DOHH2 (cell line): ENCODE results near the gene PHKA2.

Experiments used
- CTCF ChIP-seq: fragments of 200-600 bp; sonication (generic); IDR thresholded peaks from one replicate; pipeline ENCODE4 v1.5.1; 2014; ENCODE audit warnings: antibody characterized with exemption, mild to moderate bottlenecking, low read depth, low read length; ENCODE audit not compliant: poor library complexity, severe bottlenecking
- EZH2phosphoT487 ChIP-seq: fragments of 200-600 bp; sonication (generic); IDR thresholded peaks from 2 replicates; pipeline ENCODE4 v1.6.1; 2017; ENCODE audit warnings: borderline replicate concordance, mild to moderate bottlenecking, antibody characterized with exemption, low read length, moderate library complexity, mixed read lengths

DNA sequence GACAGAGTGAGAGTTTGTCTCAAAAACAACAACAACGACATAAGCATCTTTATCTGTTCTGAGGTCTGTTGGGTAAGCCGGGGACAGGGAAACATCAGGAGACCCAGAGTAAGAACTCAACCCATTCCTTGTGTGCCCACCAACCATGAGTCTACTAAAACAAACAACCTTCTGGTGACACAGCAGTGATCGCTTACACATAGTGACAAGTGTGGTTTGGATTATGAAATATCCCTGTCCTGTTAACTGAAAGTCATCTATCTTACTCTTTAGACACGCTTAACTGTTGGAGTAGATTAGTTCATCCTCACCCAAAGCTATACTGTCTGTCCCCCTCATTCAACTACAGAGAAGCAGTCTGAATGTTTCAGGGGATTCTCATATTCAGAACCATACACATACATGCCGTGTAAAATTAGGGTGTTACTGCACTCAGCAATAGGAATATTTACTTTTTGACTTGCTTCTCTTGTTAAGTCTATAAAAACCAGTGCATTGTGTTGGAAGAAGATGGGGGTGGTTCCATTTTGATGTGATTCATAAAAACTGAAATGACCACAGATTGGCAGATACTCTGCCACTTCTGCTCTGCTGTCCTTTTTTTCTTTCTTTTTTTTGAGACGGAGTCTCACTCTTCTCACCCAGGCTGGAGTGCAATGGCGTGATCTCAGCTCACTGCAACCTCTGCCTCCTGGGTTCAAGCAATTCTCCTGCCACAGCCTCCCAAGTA lies 27.4 kb downstream of the PHKA2 start:
- no peak for TF ChIP-seq CTCF
- no peak for TF ChIP-seq EZH2phosphoT487
